Heart right ventricle (tissue), 16 donors: ENCODE measurements around the gene SDCBP2. TPM values are rescaled to one million over a fixed set of nuclear protein-coding genes. Genes with fewer than 3 reads are reported as not detected.

Source experiments
- ATAC-seq, 8 donors: fragments of 200-7000 bp; cut with Tn5 transposase; one replicate each; pipeline ENCODE4 v1.9.1; 2020; ENCODE audit warnings: mild to moderate bottlenecking in 8 of 8, moderate library complexity in 8 of 8, moderate number of reproducible peaks in 1 of 8
- DNase-seq, 2 donors: peaks; one replicate each; pipeline ENCODE4 v3.0.0-alpha.2; 2020
- H3K27ac ChIP-seq, 10 donors: fragments of 200-600 bp; sonication (generic) in 2 of 10; one replicate each; pipeline versions ENCODE4 v1.5.0 to v1.8.0; 2020 to 2022; ENCODE audit warnings: mild to moderate bottlenecking in 3 of 10
- H3K27me3 ChIP-seq, 7 donors: fragments of 200-600 bp; one replicate each; pipeline ENCODE4 v1.8.0; 2021 to 2022; ENCODE audit warnings: mild to moderate bottlenecking in 2 of 7
- H3K36me3 ChIP-seq, 9 donors: fragments of 200-600 bp; sonication (generic) in 1 of 9; one replicate each; pipeline versions ENCODE4 v1.5.0 to v1.8.0; 2020 to 2022; ENCODE audit warnings: mild to moderate bottlenecking in 2 of 9
- H3K4me1 ChIP-seq, 9 donors: fragments of 200-600 bp; sonication (generic) in 1 of 9; one replicate each; pipeline versions ENCODE4 v1.5.0 to v1.8.0; 2020 to 2022; ENCODE audit warnings: mild to moderate bottlenecking in 4 of 9
- H3K4me3 ChIP-seq, 10 donors: fragments of 200-600 bp; sonication (generic) in 2 of 10; one replicate each; pipeline versions ENCODE4 v1.5.0 to v1.8.0; 2020 to 2022; ENCODE audit warnings: mild to moderate bottlenecking in 7 of 10, moderate library complexity in 2 of 10
- H3K9me3 ChIP-seq, 11 donors: fragments of 200-600 bp in 10 of 11; sonication (generic) in 2 of 11; one replicate each; pipeline versions ENCODE4 v1.5.0 to v1.8.0; 2013 to 2022; ENCODE audit warnings: mild to moderate bottlenecking in 2 of 11, control low read depth in 1 of 11, moderate library complexity in 1 of 11
- CTCF ChIP-seq, 9 donors: fragments of 200-600 bp; sonication (generic) in 2 of 9; IDR thresholded peaks; one replicate each; pipeline versions ENCODE4 v1.5.0 to v1.8.0; 2021 to 2022; ENCODE audit warnings: antibody characterized with exemption in 9 of 9, mild to moderate bottlenecking in 5 of 9, moderate library complexity in 1 of 9
- WGBS, 2 donors: extraction: QIAGEN DNeasy Blood & Tissue Kit; methylation state at CpG; one replicate each; pipeline ENCODE4 v1.1.7; 2013; ENCODE audit warnings: inconsistent platforms in 1 of 2; 5-methylcytosine and 5-hydroxymethylcytosine counted together
- intact Hi-C, 10 donors: fragments of 100-400 bp; cut with DNase I; formaldehyde crosslinking; loops; one replicate each; pipeline versions ENCODE4 v1.11.1 to v1.14.2; 2022
- polyA plus RNA-seq, 2 donors: library from polyadenylated mRNA; stranded (reverse); fragments of 200-250 nt; gene quantifications; one replicate each; pipeline ENCODE4 v1.2.3, GENCODE V29; 2013
- total RNA-seq, 10 donors: library from RNA; stranded (reverse); fragmentation: NEBNext Ultra II Directional in 3 of 10; extraction: Animal tissue kit (Norgen Biotek cat#: 25700) in 3 of 10; gene quantifications; one replicate each; pipeline versions ENCODE4 v1.2.1 to v1.2.4, GENCODE V29; 2021 to 2023
- donor health status: Arrhythmogenic right ventricular cardiomyopathy.
- donor health status: ischemic (EF 13 %, LVEDD 7.1; RV severe dilation, severe dysfunction).
- donor health status: healthy with polysubstance abuse.
- donor health status: DM: no; HTN: yes; CAD: no.
- donor health status: DM: no; HTN: no; CAD: no.
- donor health status: ischemic (EF 25% LVEDD 6.9; RV normal size, moderate dysfunction).
- donor health status: ischemic (EF 25% LVEDD 5.7; RV mildly dilated, moderate dysfunction).
- donor health status: healthy.
- donor health status: DM: yes; HTN: yes; CAD: no.
- donor health status: Ischemic cardiomyopathy.
- donor health status: ischemic (EF 35%, LVEDD 5.7; RV mildly dilated, moderate dysfunction).
- donor health status: nonischemic (EF 11% LVEDD 7.7; RV severe dilation, severe dysfunction).
- donor health status: DM: yes; HTN: yes; CAD: no.
- donor health status: PGD.
- donor health status: ischemic (EF 29% LVEDD 5.4; RV normal size, mild dysfunction).
- donor health status: nonischemic (EF 23%, LVEDD 6.1; RV moderate dilation, normal function).

The SDCBP2 gene
- total and polyA plus RNA-seq, 12 donors = 0.62 to 4.3 (median 2.0) TPM

GRCh38 chr20:1283522-1284510 is 45.1 kb downstream of the SDCBP2 start:
- peaks cover 0 to 6% (median 0%) of the 10 kb centered on the region in 9 donors for H3K36me3 ChIP-seq
- 85 to 89% methylated on average over 9 of the region's 9 CpGs for WGBS, 2 donors
- DNase-seq = no peak
- no peaks in the 10 kb centered on the region for H3K27me3 ChIP-seq
- no peak for ATAC-seq
- peaks cover 0 to 33% (median 18%) of the 10 kb centered on the region in 9 donors for H3K4me1 ChIP-seq
- no peak for TF ChIP-seq CTCF (IDR thresholded peaks at IDR 0.05)
- H3K9me3 ChIP-seq = no peaks in the 10 kb centered on the region
- intact Hi-C loops = no loop called here
- no peak overlapping the region for H3K27ac ChIP-seq
- no peak overlapping the region for H3K4me3 ChIP-seq

GRCh38 chr20:1282966-1283365 is 46.0 kb downstream of the SDCBP2 start:
- intact Hi-C loops = no loop called here
- Histone ChIP-seq H3K9me3 (no peaks in the 10 kb centered on the region), H3K4me1 (peaks cover 0 to 29% (median 18%) of the 10 kb centered on the region in 9 donors), H3K4me3 (no peak overlapping the region), H3K27ac (no peak overlapping the region), H3K36me3 (peaks cover 0 to 6% (median 0%) of the 10 kb centered on the region in 9 donors), H3K27me3 (no peaks in the 10 kb centered on the region)
- 72 to 76% methylated on average over 3 of the region's 3 CpGs for WGBS, 2 donors
- TF ChIP-seq CTCF (IDR thresholded peaks at IDR 0.05) = no peak
- ATAC-seq (no peak), DNase-seq (no peak)

- peak overlapping the region in 8 of 10 donors; percentile 19 to 65 (median 51) for H3K27ac ChIP-seq
- ATAC-seq = peak; percentile 16 to 77 (median 70)
- no peak for DNase-seq
- intact Hi-C loops = no loop called here
- H3K9me3 ChIP-seq = no peaks in the 10 kb centered on the region
- WGBS, 2 donors = 64 to 70% methylated on average over 7 of the region's 7 CpGs
- TF ChIP-seq CTCF (IDR thresholded peaks at IDR 0.05) = no peak
- no peaks in the 10 kb centered on the region for H3K27me3 ChIP-seq
- no peak overlapping the region for H3K4me3 ChIP-seq
- peaks cover 0 to 6% (median 0%) of the 10 kb centered on the region in 9 donors for H3K36me3 ChIP-seq
- H3K4me1 ChIP-seq = peaks cover 0 to 25% (median 13%) of the 10 kb centered on the region in 9 donors
Measured at GRCh38 chr20:1281279-1282057, 47.5 kb downstream of the SDCBP2 start.
